Smooth muscle cell (in vitro differentiated cells): Measurements from ENCODE around the gene ETS2. TPM values are rescaled to one million over a fixed set of nuclear protein-coding genes. Genes with fewer than 3 reads are reported as not detected.
"Not testable (repeated sequence)": the region's sequence is repeated elsewhere in the genome, so short reads cannot be mapped to it uniquely, and the experiment has no call there.

Experiments used
- DNase-seq: peaks from one replicate; lab custom pipeline; 2025; ENCODE audit not compliant: unreplicated experiment; lab: John Stamatoyannopoulos, UW
- H2AFZ ChIP-seq: fragments of 200-600 bp; sonication (generic); 2 replicates; pipeline ENCODE4 v1.6.0; 2016; ENCODE audit warnings: antibody characterized with exemption, low read depth, mild to moderate bottlenecking
- H3F3A ChIP-seq: fragments of 200-600 bp; sonication (generic); 2 replicates; pipeline ENCODE4 v1.6.0; 2017; ENCODE audit warnings: antibody characterized with exemption, low read depth
- H3K27ac ChIP-seq: fragments of 200-600 bp; sonication (generic); 2 replicates; pipeline ENCODE4 v1.5.1; 2016; ENCODE audit warnings: low read depth, mild to moderate bottlenecking
- H3K27me3 ChIP-seq: fragments of 200-600 bp; sonication (generic); 2 replicates; pipeline ENCODE4 v1.6.1; 2016; ENCODE audit warnings: low read depth, mild to moderate bottlenecking
- H3K36me3 ChIP-seq: fragments of 200-600 bp; sonication (generic); 2 replicates; pipeline ENCODE4 v1.5.1; 2016; ENCODE audit warnings: low read depth
- H3K4me1 ChIP-seq: fragments of 200-600 bp; sonication (generic); 2 replicates; pipeline ENCODE4 v1.5.1; 2016; ENCODE audit warnings: low read depth
- H3K4me2 ChIP-seq: fragments of 200-600 bp; sonication (generic); 2 replicates; pipeline ENCODE4 v1.6.0; 2016; ENCODE audit warnings: mild to moderate bottlenecking
- H3K4me3 ChIP-seq: fragments of 200-600 bp; sonication (generic); 2 replicates; pipeline ENCODE4 v1.5.1; 2016; ENCODE audit warnings: mild to moderate bottlenecking
- H3K79me2 ChIP-seq: fragments of 200-600 bp; sonication (generic); 2 replicates; pipeline ENCODE4 v1.6.0; 2016; ENCODE audit warnings: low read depth, mild to moderate bottlenecking
- H3K9ac ChIP-seq: fragments of 200-600 bp; sonication (generic); 2 replicates; pipeline ENCODE4 v1.6.0; 2016; ENCODE audit warnings: low read depth
- H3K9me3 ChIP-seq: fragments of 200-600 bp; sonication (generic); replicated peaks from 2 replicates; pipeline ENCODE4 v1.5.1; 2016; ENCODE audit warnings: low read depth
- H4K20me1 ChIP-seq: fragments of 200-600 bp; sonication (generic); 2 replicates; pipeline ENCODE4 v1.6.0; 2016; ENCODE audit warnings: low read depth
- WGBS: methylation state at CpG from one replicate; pipeline ENCODE4 v1.1.7; 2016; ENCODE audit warnings: low lambda C conversion rate; 5-methylcytosine and 5-hydroxymethylcytosine counted together
- polyA plus RNA-seq: library from polyadenylated mRNA; unstranded; fragments of >200 nt; fragmentation: Nextera tagmentation; extraction: Ambion mirVana; gene quantifications from 2 replicates; pipeline ENCODE4 v1.2.1, GENCODE V29; 2016
- total RNA-seq: library from RNA; depleted of rRNA; stranded (reverse); fragments of >200 nt; gene quantifications from 2 replicates; pipeline ENCODE4 v1.2.3, GENCODE V29; 2014
- TF ChIP-seq, protein P1 (sequence below): fragments of 200-600 bp; sonication (generic); IDR thresholded peaks from 2 replicates; pipeline ENCODE4 v1.5.1; 2017; ENCODE audit warnings: borderline replicate concordance, mild to moderate bottlenecking, antibody characterized with exemption; ENCODE audit not compliant: insufficient read depth, poor library complexity, severe bottlenecking

Gene ETS2
- total and polyA plus RNA-seq, 2 experiments from 2014 or later, result 65.9 to 77.7 TPM

DNA sequence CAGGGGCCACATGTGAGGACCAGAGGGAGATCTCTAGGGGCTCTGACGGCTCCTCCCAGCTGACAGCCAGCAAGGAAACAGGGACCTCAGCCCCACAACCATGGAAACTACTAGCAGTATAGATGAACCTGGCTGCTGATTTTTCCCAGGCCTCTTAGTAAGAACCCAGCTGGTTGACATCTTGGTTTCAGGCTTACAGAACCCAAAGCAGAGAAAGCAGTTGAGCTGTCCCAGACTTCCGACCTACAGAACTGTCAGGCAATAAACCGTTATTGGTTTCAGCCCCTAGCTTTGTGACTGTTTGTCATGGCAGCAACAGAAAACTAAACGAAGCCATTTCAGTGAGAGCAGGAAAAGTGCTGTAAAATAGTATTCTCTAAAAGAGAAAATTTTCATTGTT lies 36.4 kb downstream of the ETS2 start:
- Histone ChIP-seq H3K36me3 (no peaks in the 10 kb centered on the region), H3K79me2 (no peaks in the 10 kb centered on the region), H4K20me1 (no peaks in the 10 kb centered on the region), H3F3A (peaks cover 3% of the 10 kb centered on the region), H3K4me3 (no peak overlapping the region), H3K4me2 (no peak overlapping the region), H3K4me1 (peaks cover 6% of the 10 kb centered on the region), H3K27me3 (no peaks in the 10 kb centered on the region), H2AFZ (peak overlapping the region; percentile 41), H3K9me3 (no peaks in the 10 kb centered on the region), H3K27ac (peak overlapping the region; percentile 50), H3K9ac (peak overlapping the region; percentile 34)
- 26% methylated on average over 4 of the region's 4 CpGs for WGBS
- TF ChIP-seq, protein P1, sequence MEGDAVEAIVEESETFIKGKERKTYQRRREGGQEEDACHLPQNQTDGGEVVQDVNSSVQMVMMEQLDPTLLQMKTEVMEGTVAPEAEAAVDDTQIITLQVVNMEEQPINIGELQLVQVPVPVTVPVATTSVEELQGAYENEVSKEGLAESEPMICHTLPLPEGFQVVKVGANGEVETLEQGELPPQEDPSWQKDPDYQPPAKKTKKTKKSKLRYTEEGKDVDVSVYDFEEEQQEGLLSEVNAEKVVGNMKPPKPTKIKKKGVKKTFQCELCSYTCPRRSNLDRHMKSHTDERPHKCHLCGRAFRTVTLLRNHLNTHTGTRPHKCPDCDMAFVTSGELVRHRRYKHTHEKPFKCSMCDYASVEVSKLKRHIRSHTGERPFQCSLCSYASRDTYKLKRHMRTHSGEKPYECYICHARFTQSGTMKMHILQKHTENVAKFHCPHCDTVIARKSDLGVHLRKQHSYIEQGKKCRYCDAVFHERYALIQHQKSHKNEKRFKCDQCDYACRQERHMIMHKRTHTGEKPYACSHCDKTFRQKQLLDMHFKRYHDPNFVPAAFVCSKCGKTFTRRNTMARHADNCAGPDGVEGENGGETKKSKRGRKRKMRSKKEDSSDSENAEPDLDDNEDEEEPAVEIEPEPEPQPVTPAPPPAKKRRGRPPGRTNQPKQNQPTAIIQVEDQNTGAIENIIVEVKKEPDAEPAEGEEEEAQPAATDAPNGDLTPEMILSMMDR, result no peak
- no peak for DNase-seq

DNA sequence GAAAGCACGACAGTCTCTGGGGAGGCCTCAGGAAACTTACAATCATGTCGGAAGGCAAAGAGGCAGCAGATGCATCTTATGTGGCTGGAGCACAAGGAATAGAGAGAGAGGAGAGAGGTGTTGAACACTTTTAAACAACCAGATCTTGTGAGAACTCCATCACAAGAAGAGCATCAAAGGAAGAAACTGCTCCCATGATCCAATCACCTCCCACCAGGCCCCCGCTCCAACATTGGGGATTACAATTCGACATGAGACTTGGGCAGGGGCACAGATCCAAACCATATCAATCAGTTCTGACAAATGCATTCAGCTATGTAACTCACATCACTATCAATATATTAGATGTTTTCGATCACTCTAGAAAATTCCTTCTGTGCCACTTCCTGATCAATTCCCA lies 37.6 kb downstream of the ETS2 start:
- no peaks in the 10 kb centered on the region for H3K79me2 ChIP-seq
- peaks cover 11% of the 10 kb centered on the region for H3F3A ChIP-seq
- peak overlapping the region; percentile 47 for H3K4me2 ChIP-seq
- H3K9me3 ChIP-seq, result no peaks in the 10 kb centered on the region
- H3K9ac ChIP-seq, result no peak overlapping the region
- DNase-seq, result no peak
- no peak overlapping the region for H2AFZ ChIP-seq
- peak overlapping the region; percentile 38 for H3K27ac ChIP-seq
- H4K20me1 ChIP-seq, result no peaks in the 10 kb centered on the region
- H3K36me3 ChIP-seq, result no peaks in the 10 kb centered on the region
- TF ChIP-seq, protein P1, result no peak
- H3K27me3 ChIP-seq, result no peaks in the 10 kb centered on the region
- WGBS, result 99% methylated on average over 5 of the region's 5 CpGs
- peaks cover 10% of the 10 kb centered on the region for H3K4me1 ChIP-seq
- no peak overlapping the region for H3K4me3 ChIP-seq

DNA sequence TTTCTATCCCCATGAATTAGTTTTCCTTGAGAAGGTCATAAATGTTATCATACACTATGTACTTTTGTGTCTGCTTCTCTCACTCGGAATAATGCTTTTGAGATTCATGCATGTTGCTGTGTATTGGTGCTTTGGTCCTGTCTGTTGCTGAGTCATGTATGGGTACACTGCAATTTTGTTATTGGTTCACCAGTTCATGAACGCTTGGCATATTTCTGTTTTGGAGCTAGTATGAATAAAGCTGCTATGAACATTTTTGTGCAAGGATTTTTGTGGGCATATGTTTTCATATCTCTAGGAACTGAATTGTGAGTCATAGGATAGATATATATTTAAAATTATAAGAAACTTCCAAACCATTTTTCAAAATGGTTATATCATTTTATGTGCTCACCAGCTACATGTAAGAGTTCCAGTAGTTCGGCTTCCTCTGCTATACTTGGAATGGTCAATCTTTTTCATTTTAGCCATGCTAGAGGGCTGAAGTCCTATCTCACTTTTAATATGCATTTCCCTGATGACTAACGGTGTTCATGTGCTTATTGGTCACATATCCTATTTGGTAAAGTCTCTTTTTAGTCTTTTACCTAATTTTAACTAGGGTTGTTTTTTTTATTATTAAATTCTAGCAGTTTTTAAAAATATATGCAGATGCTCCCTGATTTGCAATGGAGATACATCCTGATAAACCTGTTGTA lies 38.2 kb downstream of the ETS2 start:
- Histone ChIP-seq H3F3A (peaks cover 11% of the 10 kb centered on the region), H4K20me1 (no peaks in the 10 kb centered on the region), H3K27me3 (no peaks in the 10 kb centered on the region), H3K9me3 (no peaks in the 10 kb centered on the region), H3K9ac (no peak overlapping the region), H3K79me2 (no peaks in the 10 kb centered on the region), H3K36me3 (no peaks in the 10 kb centered on the region), H3K4me2 (peak overlapping the region; percentile 47), H3K27ac (peak overlapping the region; percentile 38), H3K4me1 (peaks cover 10% of the 10 kb centered on the region), H2AFZ (no peak overlapping the region), H3K4me3 (no peak overlapping the region)
- 77% methylated on average over 4 of the region's 4 CpGs for WGBS
- TF ChIP-seq, protein P1, result no peak
- no peak for DNase-seq

DNA sequence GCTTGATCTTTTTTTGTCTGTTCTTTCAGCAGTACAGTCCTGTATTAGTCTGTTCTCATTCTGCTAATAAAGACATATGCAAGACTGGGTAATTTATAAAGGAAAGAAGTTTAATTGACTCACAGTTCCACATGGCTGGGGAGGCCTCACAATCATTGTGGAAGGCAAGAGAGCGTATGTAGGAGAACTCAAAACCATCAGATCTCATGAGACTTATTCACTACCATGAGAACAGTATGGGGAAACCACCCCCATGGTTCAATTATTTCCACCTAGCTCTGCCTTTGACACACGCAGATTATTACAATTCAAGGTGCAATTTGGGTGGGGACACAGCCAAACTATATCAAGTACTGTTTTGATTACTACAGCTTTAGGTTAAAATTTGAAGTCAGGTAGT lies 39.6 kb downstream of the ETS2 start:
- H3K79me2 ChIP-seq, H3K4me2 ChIP-seq, H2AFZ ChIP-seq, H3K9ac ChIP-seq, H3K4me1 ChIP-seq, DNase-seq, H4K20me1 ChIP-seq, H3K27me3 ChIP-seq, H3K4me3 ChIP-seq, H3K27ac ChIP-seq, H3K9me3 ChIP-seq, H3K36me3 ChIP-seq: not testable (repeated sequence)
- H3F3A ChIP-seq, result peaks cover 10% of the 10 kb centered on the region
- 95% methylated on average over 2 of the region's 2 CpGs for WGBS
